ENCODE data around the gene DHRS4. TPM values are rescaled to one million over a fixed set of nuclear protein-coding genes. Genes with fewer than 3 reads are reported as not detected.

Gene DHRS4
- 41.8 and 51.1 TPM in 2 replicates for total RNA-seq

GRCh38 chr14:23953464-23954278 is at the start of gene DHRS4:
TSS of gene DHRS4 (plus strand) at chr14:23953770. CDS start at chr14:23953789, 19 bp downstream.

GRCh38 chr14:23988607-23989363 is 35.2 kb downstream of the DHRS4 start, which contains the start of gene DHRS4L2:
TSS of gene DHRS4L2 (plus strand) at chr14:23988929. CDS start at chr14:23988948, 19 bp downstream.

Other genes with a start within 250 kb of the DHRS4 start
- gene DHRS4L2, start 35.2 kb downstream of the DHRS4 start, total RNA-seq: 15.7 and 18.7 TPM in 2 replicates
- 0.08 TPM in 1 of 2 replicates, not detected in the other for gene CARMIL3, start 98.2 kb downstream of the DHRS4 start, total RNA-seq
- not detected in 2 replicates for gene CPNE6, start 117.8 kb downstream of the DHRS4 start, total RNA-seq
- 40.7 and 91.5 TPM in 2 replicates for gene PCK2, start 140.5 kb downstream of the DHRS4 start, total RNA-seq
- 46.7 and 48.0 TPM in 2 replicates for gene DCAF11, start 161.0 kb downstream of the DHRS4 start, total RNA-seq
- 1.2 and 2.2 TPM in 2 replicates for gene NRL, start 161.2 kb downstream of the DHRS4 start, total RNA-seq
- not detected in 2 replicates for gene FITM1, start 176.9 kb downstream of the DHRS4 start, total RNA-seq
- 167 and 202 TPM in 2 replicates for gene PSME1, start 182.4 kb downstream of the DHRS4 start, total RNA-seq
- 22.3 and 37.2 TPM in 2 replicates for gene EMC9, start 187.8 kb downstream of the DHRS4 start, total RNA-seq
- gene PSME2, start 192.8 kb downstream of the DHRS4 start, total RNA-seq: 109 and 116 TPM in 2 replicates
- 24.4 and 30.7 TPM in 2 replicates for gene RNF31, start 193.7 kb downstream of the DHRS4 start, total RNA-seq
- gene IRF9, start 207.5 kb downstream of the DHRS4 start, total RNA-seq: 22.3 and 67.3 TPM in 2 replicates
- gene REC8, start 218.3 kb downstream of the DHRS4 start, total RNA-seq: 6.1 and 6.7 TPM in 2 replicates
- gene IPO4, start 235.0 kb downstream of the DHRS4 start, total RNA-seq: 42.4 and 82.5 TPM in 2 replicates
- gene TM9SF1, start 241.7 kb downstream of the DHRS4 start, total RNA-seq: 45.7 and 48.7 TPM in 2 replicates